A549 treated with Hydrocortisone at 1 μM for 4 hours (cell line): ENCODE measurements around the gene SAGE1. TPM values are rescaled to one million over a fixed set of nuclear protein-coding genes. Genes with fewer than 3 reads are reported as not detected.

Source experiments
- total RNA-seq: library from RNA; stranded (reverse); fragments of 200-300 nt; extraction: Qiagen RNA extraction; gene quantifications from 5 replicates; pipeline ENCODE4 v1.2.3, GENCODE V29; 2022

Gene SAGE1
- not detected in 5 replicates for total RNA-seq

GRCh38 chrX:135893294-135893817, at the start of gene SAGE1, which contains the start of gene CT45A10:
Gene SAGE1 (plus strand): TSS chrX:135893716. CDS start chrX:135896243, 2,527 bp downstream.
Gene CT45A10 (minus strand): TSS chrX:135893444. CDS start chrX:135885344, 8,100 bp downstream.

GRCh38 chrX:135854438-135854837, 39.1 kb upstream of the SAGE1 start, which contains the start of gene CT45A8:
Gene CT45A8 (minus strand): TSS chrX:135854538. CDS start chrX:135850783, 3,755 bp downstream.

GRCh38 chrX:135871712-135872111, 21.8 kb upstream of the SAGE1 start, which contains the start of gene CT45A9:
Gene CT45A9 (minus strand): TSS chrX:135871812. CDS start chrX:135868061, 3,751 bp downstream.

Other genes starting within 250 kb of the SAGE1 start
- gene CT45A1, start 180.1 kb upstream of the SAGE1 start, total RNA-seq = not detected in 5 replicates
- 0.26 TPM in 1 of 5 replicates, not detected in the others for gene CT45A3, start 125.5 kb upstream of the SAGE1 start, total RNA-seq
- 0.10 to 0.13 TPM (median 0.12 TPM) in 3 of 5 replicates, not detected in the others for gene CT45A5, start 108.2 kb upstream of the SAGE1 start, total RNA-seq
- gene CT45A6, start 90.9 kb upstream of the SAGE1 start, total RNA-seq = not detected in 5 replicates
- 0.10 TPM in 1 of 5 replicates, not detected in the others for gene CT45A2, start 73.7 kb upstream of the SAGE1 start, total RNA-seq
- not detected in 5 replicates for gene CT45A7, start 56.4 kb upstream of the SAGE1 start, total RNA-seq
- not detected in 5 replicates for gene CT45A8, start 39.2 kb upstream of the SAGE1 start, total RNA-seq
- gene CT45A9, start 21.9 kb upstream of the SAGE1 start, total RNA-seq = not detected in 5 replicates
- 0.31 to 0.67 TPM (median 0.44 TPM) in 5 replicates for gene CT45A10, start 272 bp upstream of the SAGE1 start, total RNA-seq
- 16.4 to 21.1 TPM (median 18.6 TPM) in 5 replicates for gene MMGT1, start 80.3 kb downstream of the SAGE1 start, total RNA-seq
- 6.4 to 11.2 TPM (median 8.3 TPM) in 5 replicates for gene SLC9A6, start 91.7 kb downstream of the SAGE1 start, total RNA-seq